CD4-positive, alpha-beta T cell treated with Interleukin-1 beta for 1 hour (primary cell): ENCODE measurements around the gene PRPF40B.

Source experiments
- DNase-seq, 2 donors: peaks; one replicate each; pipeline ENCODE4 v3.0.0-alpha.2; 2020 to 2022

PRPF40B gene

DNA sequence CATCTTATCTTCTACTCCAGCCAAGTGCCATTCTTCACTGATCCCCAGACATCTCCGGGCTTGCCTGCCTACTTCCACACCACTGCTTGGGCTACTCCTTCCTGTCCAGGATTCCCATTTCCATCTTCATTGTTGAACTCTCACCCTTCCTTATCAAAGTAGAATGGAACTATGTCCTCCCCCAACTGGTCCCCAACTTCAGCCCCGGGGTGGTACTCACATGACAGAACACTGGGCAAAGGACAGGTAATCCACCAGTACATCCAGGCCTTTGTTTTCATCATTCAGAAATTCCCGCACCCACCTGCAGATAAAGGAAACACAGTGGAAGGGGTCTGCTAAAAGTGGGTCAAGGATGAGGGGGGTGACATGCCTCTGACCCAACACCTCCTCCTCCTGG is 38.4 kb downstream of the PRPF40B start:
- no peak for DNase-seq

- DNase-seq = peak; percentile 85 to 90
Measured at GRCh38 chr12:49662998-49663843, 39.9 kb downstream of the PRPF40B start.

GRCh38 chr12:49664167-49664566 is 40.8 kb downstream of the PRPF40B start:
- DNase-seq = no peak

DNA sequence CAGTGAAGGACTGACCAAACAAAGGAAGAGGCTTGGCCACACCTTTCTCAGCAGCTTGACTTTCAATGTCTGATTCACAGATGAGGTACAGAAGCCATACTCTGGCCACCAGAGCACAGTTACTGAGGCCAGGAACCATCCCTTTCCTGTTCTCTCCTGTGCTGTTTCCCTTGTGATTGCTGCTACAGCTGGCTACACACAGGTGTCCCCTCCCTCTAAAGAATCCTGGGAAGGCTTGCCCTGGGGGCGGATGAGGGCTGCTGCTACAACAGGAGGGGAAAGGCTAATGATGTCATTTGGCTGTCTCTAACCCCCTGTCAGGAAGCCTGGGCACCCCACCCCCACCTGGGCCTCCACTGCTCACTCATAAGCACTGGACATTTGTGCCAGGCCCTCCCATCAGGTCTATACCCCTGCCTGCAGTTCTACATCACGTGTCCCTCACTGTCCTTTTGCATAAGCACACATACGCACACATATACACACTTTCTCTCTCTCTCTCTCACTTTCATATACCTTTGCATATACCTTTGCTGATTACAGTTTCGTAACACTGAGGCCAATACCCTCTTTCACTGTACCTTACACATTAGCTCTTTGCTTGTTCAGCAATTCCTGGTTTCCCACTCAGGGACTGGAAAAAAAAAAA is 41.4 kb downstream of the PRPF40B start:
- no peak for DNase-seq

GRCh38 chr12:49665384-49665783 is 42.0 kb downstream of the PRPF40B start:
- DNase-seq = no peak

GRCh38 chr12:49666176-49666575 is 42.8 kb downstream of the PRPF40B start:
- DNase-seq = no peak

- DNase-seq = no peak
Measured at GRCh38 chr12:49667325-49668090, 44.1 kb downstream of the PRPF40B start.

GRCh38 chr12:49669796-49670195 is 46.4 kb downstream of the PRPF40B start:
- no peak for DNase-seq

GRCh38 chr12:49671031-49671765 is 47.8 kb downstream of the PRPF40B start:
- peak; percentile 80 to 84 for DNase-seq

DNA sequence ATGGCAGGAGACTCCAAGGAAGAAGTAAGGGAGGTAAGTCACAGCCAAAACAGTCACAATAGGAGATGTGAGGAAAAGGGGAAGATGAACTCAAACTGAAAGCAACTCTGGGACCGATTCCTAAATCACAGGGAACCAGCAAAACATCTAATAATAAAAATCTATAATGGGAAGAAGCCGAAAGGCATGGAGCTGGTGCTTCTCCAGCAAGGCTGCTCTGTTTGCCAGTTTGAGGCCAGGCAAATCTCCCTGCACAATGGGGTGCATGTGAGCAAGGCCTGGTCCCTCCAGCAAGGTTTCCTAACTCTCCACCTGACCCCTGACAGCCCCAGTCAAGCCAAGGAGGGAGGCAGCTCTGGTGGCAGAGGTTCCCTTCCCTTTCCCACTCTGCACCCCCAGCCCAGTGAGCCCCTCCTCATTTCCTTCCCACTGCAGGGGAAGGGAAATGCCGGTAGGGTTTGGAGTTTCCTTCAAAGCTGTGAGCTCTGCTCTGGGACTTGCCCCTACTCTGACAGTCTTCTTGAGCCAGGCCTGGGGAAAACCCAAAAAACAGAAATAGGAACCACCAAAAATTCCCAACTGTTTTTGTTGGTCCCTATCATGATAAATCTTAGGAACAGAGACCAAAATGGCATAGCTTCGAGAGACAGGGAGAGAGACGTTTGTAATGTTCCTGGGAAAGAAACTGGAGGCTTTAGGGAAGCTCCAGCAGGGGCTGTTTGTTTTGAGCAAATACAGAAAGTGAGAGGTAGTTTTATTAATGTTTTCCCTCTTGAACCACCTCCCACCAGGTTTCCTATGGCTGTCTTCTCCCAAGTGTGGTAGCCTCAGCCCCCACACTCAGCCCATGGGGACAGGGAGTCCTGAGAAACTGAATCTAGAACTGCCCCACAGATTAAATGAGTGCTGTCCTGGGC is 49.2 kb downstream of the PRPF40B start:
- no peak for DNase-seq

GRCh38 chr12:49673446-49674317 is 50.3 kb downstream of the PRPF40B start:
- DNase-seq = no peak

DNA sequence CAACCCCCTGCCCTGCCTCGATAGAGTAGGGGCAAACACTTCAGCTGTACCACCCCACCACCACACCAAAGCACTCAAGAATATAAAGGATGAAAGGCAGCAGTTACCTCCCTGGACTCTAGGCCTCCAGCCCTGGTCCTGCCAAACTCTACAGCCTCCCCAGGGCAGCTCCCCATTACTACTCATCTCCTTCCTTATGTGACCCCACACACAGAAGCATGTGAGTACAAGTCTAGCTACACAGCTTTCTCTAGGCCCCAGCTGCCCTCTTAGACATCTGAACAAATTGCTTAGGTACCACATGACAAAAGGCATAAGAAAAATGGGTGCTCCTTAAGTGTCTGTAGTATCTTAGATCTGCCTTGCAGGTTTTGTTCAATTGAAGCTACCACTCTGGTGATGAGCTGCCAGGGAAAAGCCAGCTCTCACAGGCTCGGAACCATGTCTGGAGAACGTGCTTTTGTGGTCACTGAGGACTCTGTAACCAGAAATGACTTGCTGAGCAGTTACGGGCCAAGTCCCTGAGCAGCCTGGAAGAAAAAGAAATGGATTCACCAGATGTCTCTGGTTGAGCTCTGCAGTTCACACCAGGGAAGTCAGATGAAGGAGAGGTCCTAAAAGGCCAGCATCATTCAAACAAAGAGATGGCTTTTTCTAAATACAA is 51.1 kb downstream of the PRPF40B start:
- no peak for DNase-seq

DNA sequence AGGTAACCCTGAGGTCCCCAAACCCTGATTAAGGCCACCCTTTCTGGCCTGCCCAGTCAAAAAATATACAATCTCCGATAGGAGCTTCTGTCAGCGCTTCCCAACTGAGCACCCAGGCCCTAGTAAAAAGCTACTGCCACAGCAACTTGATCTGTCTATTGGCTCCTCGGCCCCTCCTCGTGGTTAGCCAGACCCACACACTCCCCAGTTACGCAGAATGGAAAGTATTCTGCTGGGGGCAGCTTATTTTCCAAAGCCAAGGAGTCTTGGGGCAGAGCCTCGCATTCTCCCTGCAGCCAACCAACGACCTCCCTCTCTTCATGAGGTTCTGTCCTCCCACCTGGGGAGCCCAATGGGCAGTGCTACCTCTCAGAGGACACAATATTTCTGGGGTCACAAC is 51.8 kb downstream of the PRPF40B start:
- DNase-seq = no peak

- DNase-seq = no peak
Measured at GRCh38 chr12:49678711-49679110, 55.4 kb downstream of the PRPF40B start.

GRCh38 chr12:49680075-49680474 is 56.7 kb downstream of the PRPF40B start:
- DNase-seq = no peak

DNA sequence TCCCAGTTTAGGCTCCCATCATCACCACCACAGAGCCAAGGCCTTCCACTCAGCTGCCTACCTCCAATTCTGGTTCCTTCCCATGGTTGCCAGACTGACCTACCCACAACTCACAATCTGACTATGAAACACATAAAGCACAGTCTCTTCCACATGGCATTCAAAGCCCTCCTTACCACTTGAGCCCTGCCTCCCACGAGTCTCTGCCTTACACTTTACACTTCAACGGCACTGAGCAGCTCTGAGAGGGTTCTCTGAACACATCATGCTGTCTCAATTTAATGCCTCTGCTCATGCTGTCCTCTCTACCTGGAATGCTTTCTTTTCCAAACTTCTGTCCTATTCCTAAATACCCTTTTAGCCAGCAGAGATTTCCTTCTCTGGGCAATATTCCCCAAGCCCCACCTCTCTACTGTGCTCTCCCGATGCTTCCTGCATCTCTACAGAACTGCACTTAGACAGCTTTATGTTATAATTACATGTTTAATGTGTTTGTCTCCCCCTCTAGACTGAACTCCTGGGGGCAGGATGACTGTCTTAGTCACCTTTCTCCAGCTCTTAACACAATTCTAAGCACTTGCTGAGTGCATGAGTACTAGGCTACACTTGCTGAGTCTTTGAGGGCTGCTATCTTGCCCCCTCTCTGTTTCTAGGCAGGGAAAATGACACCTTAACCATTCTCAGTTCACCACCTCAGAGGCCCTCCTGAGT is 60.4 kb downstream of the PRPF40B start:
- no peak for DNase-seq

DNA sequence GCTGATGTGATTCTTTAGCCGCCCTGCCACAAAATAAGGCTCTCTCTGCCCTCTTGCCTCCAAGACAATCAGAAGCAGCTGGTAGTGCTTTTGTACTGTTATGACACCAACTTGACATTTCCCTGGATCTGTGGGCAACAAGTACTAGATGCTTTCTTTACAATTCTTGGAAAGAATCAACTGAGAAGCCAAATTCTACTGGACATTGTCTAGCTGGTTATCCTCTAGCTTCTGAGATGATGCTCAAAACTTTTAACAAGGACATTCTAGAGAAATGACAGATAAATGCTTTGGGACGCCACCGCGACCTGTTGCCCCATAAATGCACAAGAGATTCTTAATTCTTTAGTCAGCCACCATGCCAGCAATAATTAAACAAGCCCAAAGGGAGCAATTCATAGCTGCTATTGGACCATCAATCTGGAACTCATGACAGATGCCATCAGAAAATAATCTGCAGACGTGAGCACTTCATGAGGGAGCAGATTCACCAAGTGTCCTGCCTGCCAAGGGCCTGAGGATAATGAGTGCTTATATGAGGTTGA is 61.0 kb downstream of the PRPF40B start:
- no peak for DNase-seq

GRCh38 chr12:49687941-49688340 is 64.6 kb downstream of the PRPF40B start:
- no peak for DNase-seq

GRCh38 chr12:49689237-49689636 is 65.9 kb downstream of the PRPF40B start:
- no peak for DNase-seq
